NAMALWA (cell line): ENCODE data around the gene TINAG.

ENCODE experiments used
- DNase-seq: peaks from one replicate; pipeline ENCODE4 v3.0.0-alpha.2; 2015; ENCODE audit warnings: low spot score

Gene TINAG

GRCh38 chr6:54427396-54427937, 119.2 kb downstream of the TINAG start:
- no peak for DNase-seq

DNA sequence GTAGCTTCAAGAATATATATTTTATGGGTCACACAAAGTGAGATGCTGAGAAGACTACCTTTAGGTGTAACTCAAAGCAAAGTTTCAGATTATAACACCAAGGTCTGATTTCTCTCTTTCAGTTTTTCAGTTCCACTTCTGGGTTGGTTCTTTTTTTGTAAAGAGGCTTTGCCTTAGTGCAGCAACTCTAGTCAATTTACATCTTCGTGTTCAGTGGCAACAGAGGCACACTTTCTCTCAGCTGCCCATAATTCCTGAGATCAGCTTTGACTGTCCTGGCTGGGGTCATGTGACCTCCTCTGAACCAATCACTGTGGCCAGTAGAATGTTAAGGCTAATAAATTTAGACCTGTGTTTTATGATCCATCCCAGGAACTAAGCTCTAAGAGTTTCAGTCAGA, 120.2 kb downstream of the TINAG start:
- peak; percentile 4 for DNase-seq

DNA sequence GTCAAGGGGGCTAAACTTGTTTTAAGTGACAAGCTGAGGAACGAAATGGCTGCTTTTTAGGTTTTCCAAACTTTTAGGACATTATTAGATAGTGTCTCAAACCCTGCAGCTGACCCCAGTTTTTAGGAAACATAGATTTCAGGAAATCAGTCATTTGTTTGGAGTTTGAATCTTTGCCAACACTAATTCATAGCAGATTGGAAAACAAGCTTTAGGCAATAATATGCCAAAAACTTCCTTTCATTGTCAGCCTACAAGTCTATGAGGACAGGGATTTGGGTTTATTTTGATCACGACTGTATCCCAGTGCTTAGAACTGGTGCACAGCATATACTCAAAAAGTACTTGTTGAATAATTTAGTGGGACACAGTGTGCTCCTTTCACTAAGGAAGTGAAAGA, 123.2 kb downstream of the TINAG start:
- no peak for DNase-seq
